GM21515 (cell line): Measurements from ENCODE around the gene RGS6.

Experiments
- ATAC-seq: cut with Tn5 transposase; IDR thresholded peaks from one replicate; pipeline ENCODE4 v1.9.1; 2021; ENCODE audit not compliant: unreplicated experiment

RGS6 gene

GRCh38 chr14:71942904-71943694 lies 10.9 kb downstream of the RGS6 start:
- ATAC-seq = no peak

DNA sequence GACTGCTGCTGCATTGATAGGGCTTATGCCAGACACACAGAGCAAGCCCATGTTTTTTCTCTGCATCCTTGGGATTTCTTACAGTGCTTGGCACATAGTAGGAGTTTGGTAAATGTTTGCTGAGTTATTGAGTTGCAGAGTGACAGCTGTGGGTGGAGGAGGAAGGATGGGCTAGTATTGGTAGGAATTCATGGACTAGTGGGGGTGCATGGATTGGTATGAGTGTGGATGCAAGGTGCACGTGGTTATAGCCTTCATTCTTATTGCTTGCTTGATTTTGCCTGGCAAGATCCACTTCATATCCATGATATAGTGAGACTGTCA lies 11.4 kb downstream of the RGS6 start:
- no peak for ATAC-seq

DNA sequence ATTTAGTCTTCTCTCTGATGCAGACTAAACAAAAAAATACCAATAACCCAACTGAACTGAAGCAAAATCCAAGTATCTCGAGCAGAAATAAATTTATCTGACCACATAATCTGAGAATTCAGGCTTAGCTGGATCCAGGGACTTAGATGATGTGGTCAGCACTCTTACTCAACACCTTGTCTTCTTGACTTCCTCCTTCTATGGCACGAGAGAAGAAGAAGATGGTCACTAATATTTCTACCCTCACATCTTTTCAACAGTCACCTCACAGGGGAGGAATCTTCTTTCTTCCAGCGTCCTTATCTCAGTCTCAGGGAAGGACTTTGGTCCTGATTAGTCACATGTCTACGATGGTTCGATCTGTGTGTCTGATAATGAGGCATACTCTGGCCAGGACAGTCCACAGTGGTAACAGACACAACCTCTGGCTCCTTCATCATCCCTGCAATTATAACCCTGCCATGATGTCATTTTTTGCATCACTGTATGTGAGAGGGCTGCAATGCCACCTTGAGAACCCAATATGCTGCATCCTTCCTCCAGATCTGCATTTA lies 15.8 kb downstream of the RGS6 start:
- no peak for ATAC-seq

GRCh38 chr14:71952381-71953363 lies 20.4 kb downstream of the RGS6 start:
- ATAC-seq = no peak

DNA sequence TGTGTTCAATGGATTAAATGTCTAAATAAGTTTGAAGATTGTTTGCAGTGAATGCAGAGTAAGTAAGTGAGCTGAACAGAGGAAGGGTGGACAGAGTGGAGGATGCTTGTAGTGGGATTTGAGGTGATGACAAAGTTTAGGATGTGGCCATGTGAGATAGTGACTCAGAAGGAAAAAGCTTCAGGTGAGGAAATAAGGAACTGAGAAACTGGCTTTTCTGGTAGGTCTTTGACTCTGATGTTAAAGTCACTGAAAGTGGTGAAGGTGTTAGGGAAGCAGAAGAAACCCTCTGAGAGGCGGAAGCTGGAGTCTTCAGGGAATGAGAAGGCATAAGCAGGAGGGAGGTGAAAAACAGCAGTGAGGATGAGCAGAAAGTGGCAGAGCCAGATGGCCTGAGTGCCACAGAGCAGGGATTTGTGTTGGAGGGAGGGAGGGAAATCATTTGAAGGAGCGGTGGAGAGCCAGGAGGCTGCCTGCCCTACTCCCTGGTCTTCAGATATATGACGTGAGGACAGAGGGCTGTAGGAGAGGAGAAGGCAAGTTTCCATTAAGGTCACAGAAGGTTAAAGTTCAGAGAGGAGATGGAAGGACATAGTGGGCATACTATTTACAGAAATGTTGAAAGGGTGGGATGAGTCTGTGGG lies 24.8 kb downstream of the RGS6 start:
- peak; percentile 64 for ATAC-seq

GRCh38 chr14:71959055-71959454 lies 26.8 kb downstream of the RGS6 start:
- ATAC-seq = no peak

GRCh38 chr14:71960494-71961353 lies 28.5 kb downstream of the RGS6 start:
- ATAC-seq = no peak

- no peak for ATAC-seq
Observed at GRCh38 chr14:71961972-71962371, 29.7 kb downstream of the RGS6 start.

GRCh38 chr14:71964716-71965115 lies 32.5 kb downstream of the RGS6 start:
- ATAC-seq = no peak

DNA sequence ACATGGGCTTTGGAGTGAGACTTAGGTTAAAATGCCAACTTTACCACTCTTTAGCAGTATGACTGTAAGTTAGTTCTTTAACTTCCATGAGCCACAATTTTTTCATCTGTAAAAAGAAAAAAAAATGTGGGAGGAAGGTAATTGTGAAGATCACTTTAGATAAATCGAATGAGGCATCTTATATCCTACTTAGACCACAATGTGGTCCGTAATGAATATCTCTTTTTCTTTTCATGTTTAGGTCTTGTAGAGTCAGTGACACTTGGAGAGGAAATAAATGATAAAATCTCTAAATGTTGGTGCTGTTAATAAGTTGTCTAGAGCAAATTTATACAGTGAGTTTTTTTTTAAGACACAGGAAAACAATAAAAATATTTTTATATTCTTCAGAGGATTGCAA lies 34.3 kb downstream of the RGS6 start:
- no peak for ATAC-seq

- no peak for ATAC-seq
Observed at GRCh38 chr14:71967704-71968103, 35.5 kb downstream of the RGS6 start.

DNA sequence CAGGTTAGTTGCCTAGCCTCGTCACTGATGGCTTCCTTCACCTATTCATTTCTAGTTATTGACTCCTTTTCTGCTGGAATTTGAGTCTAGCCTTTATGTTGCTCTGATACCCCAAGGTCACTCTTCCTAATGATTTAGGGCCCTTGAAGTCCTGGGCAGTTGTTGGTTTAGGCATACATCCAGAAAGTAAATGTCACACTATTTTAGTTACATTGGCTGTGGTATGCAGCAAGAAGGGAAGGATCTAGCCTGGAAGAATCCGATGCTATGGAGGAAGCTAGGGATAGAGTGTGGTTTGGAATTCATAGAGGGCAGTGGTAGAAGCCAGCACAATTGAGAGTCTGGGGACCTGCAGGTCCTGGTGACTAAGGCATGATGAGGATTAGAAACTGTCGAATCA lies 38.0 kb downstream of the RGS6 start:
- ATAC-seq = no peak

DNA sequence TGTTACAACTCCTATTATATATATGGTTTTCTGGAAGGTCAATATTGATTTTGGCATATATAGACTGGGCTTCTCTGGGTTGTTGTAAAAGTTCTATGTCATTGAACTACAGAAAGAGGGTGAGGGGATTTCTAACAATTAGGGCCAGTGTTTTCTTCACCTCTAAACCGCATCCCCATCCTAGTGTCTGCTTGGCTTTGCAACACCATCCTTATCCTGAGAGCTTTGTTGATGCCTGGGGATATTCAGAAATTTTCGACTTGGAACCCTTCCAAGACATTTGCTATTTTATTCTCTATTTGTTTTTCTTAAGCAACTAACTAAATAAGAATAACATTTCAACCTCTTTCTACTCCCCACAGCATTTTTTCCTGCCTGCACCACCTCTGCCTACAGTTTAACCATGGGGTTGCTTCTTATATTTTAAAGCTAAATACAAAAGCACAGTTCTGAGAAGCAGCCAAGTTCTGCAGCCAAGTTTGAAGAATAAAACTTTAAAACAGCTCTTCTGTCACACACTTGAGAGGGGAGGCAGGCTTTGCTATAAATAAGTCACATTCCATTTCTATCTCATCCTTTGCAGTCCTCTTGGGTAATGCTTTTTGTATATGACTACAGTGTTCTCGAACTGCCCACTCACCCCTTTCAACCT lies 53.4 kb downstream of the RGS6 start:
- ATAC-seq = no peak

GRCh38 chr14:71988476-71988875 lies 56.2 kb downstream of the RGS6 start:
- no peak for ATAC-seq

DNA sequence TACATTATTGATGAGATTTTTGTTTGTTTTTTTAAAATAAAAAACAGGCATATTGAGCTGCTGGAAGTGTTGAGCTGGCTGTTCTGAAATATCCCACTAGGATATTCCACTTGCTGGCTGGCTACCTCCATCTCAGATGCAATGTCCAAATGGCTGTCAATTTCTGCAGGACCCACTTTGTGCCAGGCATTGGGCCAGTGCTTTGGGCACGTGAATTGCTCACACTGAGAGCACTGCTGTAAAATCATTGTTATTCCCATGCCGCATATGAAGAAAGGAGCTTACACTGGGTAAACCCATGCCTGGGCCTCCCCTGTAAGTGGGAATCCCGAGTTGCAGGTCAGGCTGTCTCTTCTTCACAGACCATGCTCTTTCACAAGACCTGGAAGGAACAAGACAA lies 56.7 kb downstream of the RGS6 start:
- no peak for ATAC-seq

- no peak for ATAC-seq
Observed at GRCh38 chr14:71994416-71994815, 62.2 kb downstream of the RGS6 start.

DNA sequence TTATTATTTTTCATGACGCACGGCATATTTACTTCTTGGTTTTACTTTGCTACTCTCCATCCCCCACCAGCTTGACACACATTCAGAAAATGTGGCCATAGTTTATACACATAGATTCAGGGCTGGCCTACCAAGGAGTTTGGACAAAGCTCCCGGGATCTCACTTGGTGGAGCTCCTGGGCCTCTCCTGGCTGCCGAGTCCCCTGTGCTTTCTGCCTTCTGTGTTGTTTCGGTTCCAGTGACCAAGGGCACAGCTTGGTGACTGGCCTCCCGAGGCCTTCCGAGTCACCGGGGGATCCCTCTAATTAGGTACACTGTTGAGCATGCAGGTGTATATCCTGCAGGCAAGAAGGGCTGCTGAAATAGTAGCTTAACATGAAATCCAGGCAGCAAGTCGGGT lies 63.5 kb downstream of the RGS6 start:
- ATAC-seq = no peak

DNA sequence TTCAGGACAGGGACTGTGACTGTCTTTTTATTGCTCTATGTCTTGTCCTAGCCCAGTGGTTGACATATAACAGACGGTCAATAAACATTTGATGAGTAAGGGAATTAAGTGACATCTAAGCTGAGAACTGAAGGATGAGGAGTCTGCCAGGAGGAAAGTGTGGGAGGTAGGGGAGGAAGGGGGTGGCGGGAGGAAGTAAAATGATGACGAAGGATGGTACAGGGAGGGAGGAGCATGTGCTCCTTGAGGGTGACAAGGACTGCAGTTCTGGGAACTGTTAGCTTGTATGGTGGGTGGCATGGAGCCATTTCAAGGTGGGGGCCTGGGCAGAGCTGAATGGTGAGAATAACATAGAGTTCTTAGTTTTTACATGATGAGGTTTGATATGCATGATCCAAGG lies 64.4 kb downstream of the RGS6 start:
- ATAC-seq = no peak

- ATAC-seq = no peak
Observed at GRCh38 chr14:72000907-72001306, 68.7 kb downstream of the RGS6 start.

GRCh38 chr14:72002731-72003130 lies 70.5 kb downstream of the RGS6 start:
- no peak for ATAC-seq
